Fibroblast of mammary gland (primary cell): ENCODE data around the gene ARFGEF2.
"Not testable (repeated sequence)": the region's sequence is repeated elsewhere in the genome, so short reads cannot be mapped to it uniquely, and the experiment has no call there.

ENCODE experiments used
- DNase-seq: peaks from one replicate; pipeline ENCODE4 v3.0.0-alpha.2; 2010; ENCODE audit warnings: low read depth
- H3K4me3 ChIP-seq: 2 replicates; pipeline ENCODE4 v1.5.1; 2011; ENCODE audit warnings: low read depth, mild to moderate bottlenecking, low read length, moderate library complexity; ENCODE audit not compliant: control insufficient read depth
- CTCF ChIP-seq: conservative IDR thresholded peaks from 2 replicates; pipeline ENCODE4 v1.5.1; 2011; ENCODE audit warnings: low read depth, low read length, inconsistent platforms; ENCODE audit not compliant: control insufficient read depth, insufficient read depth

The ARFGEF2 gene

GRCh38 chr20:48880331-48880730, 41.2 kb upstream of the ARFGEF2 start:
- DNase-seq = no peak
- no peak for TF ChIP-seq CTCF
- H3K4me3 ChIP-seq = no peak overlapping the region

GRCh38 chr20:48880981-48881657, 40.4 kb upstream of the ARFGEF2 start:
- H3K4me3 ChIP-seq = no peak overlapping the region
- no peak for TF ChIP-seq CTCF
- no peak for DNase-seq

- DNase-seq = no peak
- H3K4me3 ChIP-seq = no peak overlapping the region
- TF ChIP-seq CTCF = no peak
Observed at GRCh38 chr20:48885237-48885636, 36.3 kb upstream of the ARFGEF2 start.

GRCh38 chr20:48886194-48886593, 35.3 kb upstream of the ARFGEF2 start:
- H3K4me3 ChIP-seq = no peak overlapping the region
- TF ChIP-seq CTCF = no peak
- no peak for DNase-seq

- no peak for TF ChIP-seq CTCF
- no peak overlapping the region for H3K4me3 ChIP-seq
- no peak for DNase-seq
Observed at GRCh38 chr20:48886811-48887210, 34.7 kb upstream of the ARFGEF2 start.

- H3K4me3 ChIP-seq, DNase-seq: not testable (repeated sequence)
Observed at GRCh38 chr20:48888517-48888916, 33.0 kb upstream of the ARFGEF2 start.

GRCh38 chr20:48889140-48889790, 32.2 kb upstream of the ARFGEF2 start:
- DNase-seq = no peak
- TF ChIP-seq CTCF = no peak

More at GRCh38 chr20:48889140-48889790, 32.2 kb upstream of the ARFGEF2 start:
- H3K4me3 ChIP-seq = no peak overlapping the region
